NCI-H1694 (cell line): Measurements from ENCODE around the gene VSIR.

ENCODE experiments used
- DNase-seq: peaks from one replicate; lab custom pipeline; 2025; lab: John Stamatoyannopoulos, UW

VSIR gene

DNA sequence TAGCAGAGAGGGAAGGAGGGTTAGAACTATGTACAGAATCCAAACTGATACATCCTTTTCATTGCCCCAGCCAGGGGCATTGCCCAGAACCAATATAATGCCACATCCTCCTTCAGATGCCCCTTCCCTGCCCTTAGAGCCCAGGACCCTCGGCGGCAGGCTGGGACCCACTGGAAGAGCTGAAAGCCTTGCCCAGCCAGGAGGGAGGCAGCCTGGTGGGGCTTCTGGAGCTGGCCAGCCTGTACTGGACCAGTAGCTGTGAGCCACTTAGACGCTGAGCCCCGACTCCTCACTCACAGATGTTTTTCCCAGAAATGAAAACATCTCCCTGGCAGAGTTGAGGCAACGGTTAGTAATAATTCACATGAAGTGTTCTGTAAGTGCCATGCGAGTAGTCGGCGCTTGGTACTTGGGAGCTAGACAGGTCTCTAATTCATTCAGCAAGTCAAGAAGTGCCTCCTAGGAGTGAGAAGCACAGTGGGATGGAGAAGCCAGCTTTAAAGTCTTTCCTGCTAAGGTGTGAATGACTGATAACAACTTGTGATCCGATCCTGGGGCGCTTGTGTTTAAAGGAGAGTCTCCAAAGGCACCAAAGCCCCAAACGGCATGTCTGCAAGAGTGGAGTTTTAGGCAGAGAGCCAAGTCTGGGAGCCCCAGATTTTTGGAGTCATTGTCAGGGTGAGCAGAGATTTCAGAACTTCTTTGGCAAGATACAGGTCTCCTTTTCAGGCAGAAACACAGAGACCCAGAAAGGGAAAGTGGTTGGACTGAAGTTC, 9.8 kb downstream of the VSIR start:
- no peak for DNase-seq

DNA sequence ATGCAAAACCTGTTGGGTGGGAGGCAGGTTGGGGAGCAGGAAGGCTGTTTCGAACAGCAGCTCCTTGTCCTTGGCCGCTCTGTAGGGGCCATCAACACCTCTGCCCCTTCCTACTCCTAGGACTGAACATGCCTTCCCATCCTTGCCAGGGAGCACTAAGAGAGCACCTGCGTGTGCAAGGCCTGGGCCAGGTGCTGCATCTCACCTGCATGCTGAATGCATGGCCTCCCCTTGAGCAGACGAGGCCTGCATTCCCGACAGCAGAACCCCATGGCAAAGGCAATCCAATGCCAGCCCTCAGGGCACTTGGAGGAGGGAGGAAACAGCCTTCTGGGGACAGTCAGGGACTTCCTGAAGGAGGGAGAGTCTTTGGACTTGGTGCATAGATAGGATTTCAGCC, 11.0 kb downstream of the VSIR start:
- DNase-seq = no peak

DNA sequence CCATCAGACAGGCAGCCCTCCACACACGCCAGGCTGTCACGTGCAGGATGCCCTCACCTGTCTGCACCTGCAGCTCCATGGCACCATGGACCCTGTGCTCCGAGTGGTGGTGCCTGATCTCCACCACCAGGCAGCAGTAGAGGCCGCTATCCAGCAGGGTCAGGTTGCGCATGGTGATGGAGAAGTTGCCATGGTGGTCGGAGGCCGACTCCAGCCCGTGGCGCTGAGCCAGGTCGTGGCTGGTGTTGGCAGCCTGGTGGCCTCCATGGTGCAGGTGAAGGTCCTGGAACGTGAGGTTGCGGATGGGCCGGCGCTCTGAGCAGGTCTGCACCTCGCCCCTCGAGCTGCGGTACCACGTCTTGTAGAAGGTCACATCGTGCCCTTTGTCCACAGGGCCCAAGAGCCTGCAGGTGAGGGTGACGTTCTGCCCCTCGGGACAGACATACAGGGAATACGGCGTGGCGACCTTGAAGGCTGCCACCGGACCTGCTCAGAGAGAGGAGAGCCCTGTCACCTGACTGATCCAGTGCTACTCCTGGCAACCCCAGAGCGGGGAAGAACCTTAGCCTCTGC, 11.7 kb downstream of the VSIR start:
- DNase-seq = no peak

DNA sequence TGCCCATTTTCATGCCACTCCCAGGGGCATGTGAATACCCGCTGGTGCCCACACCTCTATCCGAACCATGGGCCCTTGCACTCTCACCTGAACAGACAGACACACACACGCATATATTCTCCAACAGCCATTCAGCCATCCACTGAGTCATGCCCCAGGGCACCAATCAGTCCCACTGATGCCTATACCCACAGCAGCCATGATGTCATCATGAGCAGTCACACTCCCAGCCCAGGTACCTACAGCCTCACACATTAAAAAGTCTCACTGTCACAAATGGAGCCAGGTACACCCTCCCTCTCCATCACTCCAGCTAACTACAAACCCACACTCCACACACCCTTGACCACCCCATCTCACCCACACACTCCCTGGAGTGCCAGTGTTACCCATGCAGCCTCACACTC, 12.2 kb downstream of the VSIR start:
- DNase-seq = no peak

DNA sequence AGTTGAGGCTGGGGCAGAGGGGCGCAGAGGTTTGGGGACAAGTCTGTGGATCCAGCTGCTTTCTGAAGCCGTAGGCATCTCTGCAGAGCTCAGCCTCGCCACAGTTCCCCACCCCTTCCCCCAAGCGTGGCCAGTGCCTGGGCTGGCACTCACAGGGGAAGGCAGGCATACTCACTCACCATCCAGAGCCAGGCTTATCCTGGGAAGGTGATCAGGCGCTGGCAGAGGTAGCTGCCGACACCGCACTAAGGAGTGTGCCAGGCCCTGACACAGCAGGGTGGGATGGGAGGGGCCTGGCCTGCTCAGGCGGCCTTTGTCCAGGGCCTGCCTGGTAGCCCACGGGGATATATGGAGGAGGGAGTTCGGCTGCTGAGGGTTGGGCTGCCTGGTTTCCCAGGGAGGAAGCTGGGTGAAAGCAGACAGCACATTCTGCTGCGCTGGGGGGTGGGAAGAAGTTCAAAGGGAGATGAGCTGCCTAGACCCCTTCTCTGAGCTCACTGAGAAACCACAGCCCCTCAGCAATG, 15.9 kb downstream of the VSIR start:
- DNase-seq = no peak

DNA sequence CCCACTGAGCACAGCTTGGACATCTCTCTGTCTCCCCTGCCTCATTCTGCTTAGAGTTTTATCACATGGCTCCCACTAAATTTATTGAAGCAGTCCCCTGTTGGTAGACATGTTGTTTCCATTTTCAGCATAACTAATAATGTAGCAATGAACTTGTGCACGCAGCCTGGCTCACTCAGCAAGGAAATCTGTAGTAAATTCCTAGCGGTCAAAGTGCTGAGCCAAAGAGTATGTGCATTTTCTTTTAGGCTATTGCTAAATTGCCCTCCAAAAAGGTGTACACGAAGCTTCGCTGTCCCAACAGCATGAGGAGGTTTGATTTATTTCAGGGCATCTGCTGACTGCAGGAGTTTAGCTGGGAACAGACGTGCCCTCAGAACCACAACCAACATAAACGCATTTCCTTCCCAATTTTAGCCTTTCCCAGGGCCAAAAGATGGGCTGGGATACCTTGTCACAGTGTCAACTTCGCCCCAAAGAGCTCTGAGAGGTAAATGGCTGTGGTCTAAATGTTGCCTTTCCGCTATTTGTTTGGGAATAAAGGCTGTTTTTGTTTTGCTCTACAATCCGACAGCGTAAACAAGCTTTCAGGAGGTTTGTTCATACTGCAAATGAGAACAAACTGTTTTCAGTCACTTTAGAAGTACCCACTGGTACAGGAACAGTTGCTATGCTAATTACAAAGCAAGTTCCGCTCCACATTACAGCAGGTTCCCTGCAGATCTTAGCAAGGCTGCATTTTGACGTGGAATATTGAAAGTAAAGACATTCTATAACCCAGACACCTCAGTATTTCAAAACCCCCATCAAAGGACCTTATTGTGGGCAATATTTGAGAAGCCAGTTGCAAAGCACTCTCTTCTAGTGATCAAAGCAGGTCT, 16.8 kb downstream of the VSIR start:
- DNase-seq = no peak

DNA sequence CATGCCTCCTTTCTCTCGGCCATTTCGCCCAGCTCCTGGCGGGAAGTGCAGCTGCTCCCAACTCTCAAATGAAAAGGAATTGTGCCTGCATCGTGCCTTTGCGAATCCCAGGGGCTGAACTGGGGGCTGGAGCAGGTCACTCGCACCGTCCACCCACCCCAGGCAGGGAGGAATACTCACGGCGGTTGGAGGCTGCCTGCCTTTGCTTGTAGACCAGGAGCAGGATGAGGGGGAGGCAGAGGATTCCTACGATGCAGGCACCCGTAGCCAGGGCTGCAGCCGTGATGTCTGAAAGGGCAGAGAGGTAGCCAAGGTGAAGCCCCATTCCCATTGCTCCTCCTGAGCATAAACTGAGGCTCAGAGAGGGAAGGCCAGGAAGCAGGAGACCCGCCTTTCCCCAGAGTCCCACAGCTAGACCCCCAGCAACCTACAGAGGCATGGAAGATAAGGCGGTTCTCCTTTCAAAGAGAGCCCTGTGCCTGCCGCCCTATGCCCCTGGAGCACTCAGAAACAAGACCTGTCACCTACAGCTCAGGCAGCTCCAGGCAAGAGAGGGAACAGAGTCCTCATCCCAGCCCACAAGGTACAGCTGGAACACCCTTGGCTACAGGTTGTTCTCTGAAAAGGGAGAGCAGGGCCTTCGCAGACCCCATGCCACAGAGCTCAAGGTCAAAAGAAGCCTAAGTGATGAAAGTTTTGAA, 18.0 kb downstream of the VSIR start:
- DNase-seq = no peak

DNA sequence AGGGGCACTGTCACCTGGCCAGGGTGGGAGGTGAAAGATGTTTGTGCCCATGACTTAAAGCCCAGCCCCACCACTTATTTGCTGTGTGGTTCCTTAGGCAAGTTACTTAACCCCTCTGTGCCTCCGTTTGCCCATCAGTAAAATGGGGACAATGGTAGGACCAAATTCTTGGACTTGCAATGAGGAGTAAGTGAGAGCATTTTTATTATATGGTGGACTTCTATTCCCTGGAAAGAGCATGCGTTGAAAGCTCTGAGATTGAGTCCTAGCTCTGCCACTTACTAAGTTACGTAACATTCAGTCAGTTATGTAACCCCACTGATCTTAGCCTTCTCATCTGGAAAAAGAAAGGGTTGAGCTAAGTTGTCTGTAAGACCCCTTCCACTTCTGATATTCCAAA, 18.8 kb downstream of the VSIR start:
- DNase-seq = no peak

DNA sequence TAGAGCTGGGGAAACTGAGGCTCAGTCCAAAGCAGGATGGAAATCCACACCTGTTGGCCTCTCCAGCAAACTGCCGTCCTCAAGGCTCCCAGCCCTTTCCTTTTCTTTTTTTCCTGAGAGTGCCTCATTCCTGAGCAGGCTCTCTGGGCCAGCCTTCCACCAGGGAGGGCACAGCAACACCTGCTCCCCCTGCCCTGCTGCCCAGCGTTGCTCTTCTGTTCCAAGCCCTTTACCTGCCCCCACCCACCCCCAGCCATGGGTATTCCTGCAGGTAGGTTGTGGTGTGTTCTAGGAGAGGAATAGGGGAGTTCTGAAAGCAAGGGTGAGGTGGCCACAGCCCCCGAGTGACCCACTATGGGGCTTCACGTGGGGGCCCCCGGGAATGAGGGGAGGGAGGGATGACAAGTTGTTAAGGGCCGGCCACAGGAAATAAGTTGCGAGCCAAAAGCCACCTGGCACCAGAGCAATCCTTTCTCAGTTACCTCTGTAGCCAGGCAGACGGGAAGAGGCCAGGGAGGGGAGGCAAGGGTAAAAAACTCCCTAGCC, 19.3 kb downstream of the VSIR start:
- DNase-seq = no peak

DNA sequence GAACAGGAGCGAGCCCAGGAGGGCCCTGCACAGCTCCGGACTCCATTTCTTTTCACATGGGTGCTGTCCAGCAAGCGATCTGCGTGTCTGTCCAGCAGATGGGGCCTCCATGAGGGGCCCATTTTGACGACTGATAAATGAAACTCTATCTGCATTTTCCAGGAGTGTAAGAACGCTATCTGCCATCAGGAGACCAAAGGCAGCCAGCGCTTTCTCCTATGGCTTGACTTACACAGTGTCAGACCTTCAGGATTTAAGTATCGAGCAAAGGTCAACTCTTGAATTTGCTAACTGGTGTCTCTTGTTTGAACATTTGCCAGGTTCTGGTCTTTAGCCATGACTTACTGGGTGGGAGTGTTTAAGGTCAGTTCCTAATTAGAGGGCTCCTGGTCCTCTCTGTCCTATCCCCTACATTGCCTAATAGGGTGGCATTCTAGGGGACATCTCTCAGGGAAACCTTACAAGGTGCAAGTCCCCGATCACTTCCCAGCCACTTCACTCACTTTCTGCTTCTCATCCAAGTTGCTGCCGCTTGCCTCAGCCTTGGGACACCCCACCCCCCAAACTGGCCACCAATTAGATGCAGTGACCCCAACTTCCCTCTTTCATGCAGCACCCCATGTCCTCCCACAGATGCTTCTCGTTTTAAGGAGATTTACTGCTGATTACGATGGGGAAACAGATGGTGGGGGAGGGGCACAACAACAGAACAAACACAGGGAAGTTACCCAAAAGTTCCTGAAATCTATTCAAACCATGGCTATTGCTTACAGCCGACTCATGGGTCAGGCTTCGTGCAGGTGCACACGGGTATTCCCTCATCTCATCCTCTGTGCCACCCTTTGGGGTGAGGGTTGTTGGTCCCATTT, 20.0 kb downstream of the VSIR start:
- DNase-seq = no peak

DNA sequence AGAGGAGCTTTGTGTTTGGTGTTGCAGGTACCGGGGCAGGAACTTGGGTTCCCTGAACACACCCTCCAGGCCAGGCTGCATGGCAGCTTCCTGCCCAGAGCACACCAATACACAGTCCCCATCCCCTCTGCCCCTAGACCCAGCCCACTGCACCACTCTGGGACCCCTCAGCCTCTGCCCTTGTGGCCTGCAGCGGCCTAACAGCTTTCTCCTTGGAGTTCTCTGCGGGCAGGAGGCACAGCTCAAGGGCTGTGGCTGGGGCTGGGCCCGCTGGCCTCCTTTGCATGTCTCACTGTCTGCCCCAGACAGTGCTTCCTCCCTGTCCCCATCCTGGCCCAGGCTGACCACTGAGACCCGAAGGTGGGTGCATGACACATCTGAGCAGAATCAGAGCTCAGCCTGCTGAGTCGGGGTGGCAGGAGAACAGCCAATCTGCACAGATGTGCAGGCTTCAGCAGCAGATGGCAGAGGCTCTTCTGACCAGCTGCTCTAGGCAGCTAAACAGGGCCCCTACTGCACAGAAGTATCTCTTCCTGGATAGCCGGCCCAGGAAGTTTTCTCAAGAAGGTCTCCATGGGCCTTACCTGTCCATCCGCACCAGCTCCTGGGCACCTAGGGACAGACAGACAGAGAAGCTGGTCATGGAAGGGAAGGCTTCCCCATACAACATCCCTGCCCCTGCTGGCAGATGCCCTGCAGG, 20.8 kb downstream of the VSIR start:
- DNase-seq = peak; percentile 58

DNA sequence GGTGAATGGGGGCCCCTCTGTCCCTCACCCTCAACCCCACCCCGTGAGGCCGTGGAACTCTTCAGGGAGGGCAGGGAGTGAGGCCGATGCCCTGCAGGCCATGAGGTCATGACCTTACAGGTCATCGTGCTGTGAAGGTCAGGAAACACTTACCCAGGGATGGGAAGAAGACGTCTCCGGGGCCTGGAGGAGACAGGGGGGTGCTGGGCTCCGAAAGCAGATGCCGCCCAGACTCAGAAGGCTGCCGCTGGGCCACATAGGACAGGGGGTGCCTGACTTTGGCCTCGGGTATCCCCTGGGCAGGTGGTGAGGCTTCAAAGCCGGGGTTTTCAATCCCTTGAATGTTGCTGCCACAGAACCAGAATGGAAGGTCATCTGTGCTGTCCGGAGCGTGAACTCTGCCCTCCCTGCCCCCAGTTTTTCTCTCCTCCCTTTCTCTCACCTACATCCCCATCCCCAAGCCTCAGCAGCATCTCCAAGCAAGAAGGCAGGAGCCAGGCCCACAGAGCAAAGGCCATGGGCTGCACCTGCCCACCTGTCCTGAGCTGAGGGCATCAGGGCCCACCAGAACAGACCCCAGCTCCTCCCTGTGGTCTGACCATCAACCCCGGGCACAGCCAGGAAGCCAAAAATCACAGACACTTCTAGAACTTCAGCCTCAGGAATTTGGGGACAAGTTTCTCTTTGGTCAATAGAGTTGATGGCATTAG, 21.6 kb downstream of the VSIR start:
- DNase-seq = no peak

DNA sequence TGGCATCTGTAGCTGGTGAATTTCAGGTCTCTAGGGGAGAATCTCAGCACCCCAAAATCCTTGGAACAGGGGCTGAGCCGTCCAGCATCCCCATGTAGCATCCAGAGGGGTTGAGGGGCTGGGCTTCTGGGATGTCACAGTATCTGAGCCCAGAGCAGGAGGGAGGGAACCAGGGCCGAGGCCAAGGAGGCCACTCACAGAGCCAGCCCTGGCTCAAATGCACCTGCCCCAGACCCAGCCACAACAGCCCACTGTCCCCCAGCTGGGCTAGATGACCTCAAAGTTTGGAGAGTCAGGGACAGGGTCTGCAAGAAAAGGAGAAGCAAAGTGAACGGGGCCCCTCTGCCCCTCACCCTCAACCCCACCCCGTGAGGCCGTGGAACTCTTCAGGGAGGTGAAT, 22.3 kb downstream of the VSIR start:
- no peak for DNase-seq

DNA sequence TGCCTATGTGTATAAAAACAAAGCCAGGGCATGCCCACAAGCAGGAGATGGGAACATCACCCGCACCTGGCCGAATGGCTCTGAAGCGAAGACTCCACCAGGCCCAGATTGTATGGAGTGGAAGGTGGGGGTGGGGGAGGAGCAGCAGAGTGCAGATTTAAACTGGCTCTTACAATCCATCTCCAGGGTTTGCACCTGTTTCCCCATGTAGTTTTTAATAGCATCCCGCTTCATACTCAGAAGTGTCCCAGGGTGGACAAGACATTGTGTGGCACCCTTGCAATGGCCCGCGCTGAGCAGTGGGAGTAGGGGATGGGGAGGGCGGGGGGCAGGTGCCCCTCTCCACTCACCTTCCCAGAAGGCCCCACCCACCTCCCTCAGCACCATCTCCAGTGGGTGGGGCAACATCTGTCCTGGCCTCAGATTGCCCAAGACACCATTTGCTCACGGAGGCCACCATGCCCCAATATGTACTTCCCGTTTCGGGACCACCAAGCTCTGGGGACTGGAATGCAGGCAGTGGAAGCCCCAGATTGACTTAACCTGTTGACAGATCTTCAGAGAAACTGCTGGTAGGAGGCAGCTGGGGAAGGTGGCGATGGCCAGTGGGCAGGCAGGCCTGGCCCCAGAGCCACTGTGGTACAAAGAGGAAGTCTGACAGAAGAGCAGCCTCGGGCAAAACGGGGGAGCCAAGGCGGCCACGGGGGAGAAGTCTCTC, 23.0 kb downstream of the VSIR start:
- DNase-seq = no peak

DNA sequence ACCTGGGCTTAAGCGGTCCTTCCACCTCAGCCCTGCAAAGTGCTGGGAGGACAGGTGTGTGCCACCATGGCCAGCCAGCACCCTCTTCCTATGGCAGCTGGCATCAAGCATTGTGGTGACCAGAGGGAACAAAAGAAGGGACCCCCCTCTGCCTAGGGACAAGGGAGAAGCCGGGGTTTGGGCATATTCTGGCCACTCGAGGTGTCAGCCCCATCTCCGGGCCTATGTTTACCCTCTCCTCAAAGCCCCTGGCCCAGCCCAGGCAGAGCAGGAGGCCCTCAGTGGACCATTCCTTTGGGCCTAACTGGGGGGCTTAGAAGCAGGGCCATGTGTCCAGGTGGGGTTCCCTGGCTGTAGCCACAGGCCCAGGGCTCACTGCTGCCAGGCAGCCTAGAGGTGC, 23.9 kb downstream of the VSIR start:
- no peak for DNase-seq

DNA sequence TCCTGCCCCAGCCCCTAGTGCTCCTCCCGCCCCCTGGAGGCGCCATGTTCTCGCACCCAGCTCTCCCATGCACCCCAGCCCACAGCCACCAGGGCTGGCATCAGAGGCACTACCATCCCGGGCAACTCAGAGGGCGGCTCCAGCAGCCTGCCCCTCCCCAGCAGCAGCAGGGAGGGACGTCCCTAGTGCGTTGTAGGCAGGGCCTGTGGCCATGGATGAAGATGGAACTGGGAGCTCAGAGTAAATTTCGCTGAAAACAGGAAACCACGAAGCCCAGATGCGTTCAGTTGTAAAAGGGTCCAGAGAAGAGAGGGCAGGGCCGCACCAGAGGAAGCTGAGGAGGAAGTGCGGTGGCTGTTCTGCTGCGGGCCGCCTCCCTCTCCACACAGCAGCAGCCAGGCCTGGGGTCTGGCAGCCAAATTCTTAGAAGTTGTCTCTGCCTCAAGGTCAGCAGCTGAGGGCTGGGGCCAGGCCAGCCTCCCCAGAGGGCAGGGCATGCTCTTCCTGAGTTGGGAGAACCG, 24.6 kb downstream of the VSIR start:
- no peak for DNase-seq

DNA sequence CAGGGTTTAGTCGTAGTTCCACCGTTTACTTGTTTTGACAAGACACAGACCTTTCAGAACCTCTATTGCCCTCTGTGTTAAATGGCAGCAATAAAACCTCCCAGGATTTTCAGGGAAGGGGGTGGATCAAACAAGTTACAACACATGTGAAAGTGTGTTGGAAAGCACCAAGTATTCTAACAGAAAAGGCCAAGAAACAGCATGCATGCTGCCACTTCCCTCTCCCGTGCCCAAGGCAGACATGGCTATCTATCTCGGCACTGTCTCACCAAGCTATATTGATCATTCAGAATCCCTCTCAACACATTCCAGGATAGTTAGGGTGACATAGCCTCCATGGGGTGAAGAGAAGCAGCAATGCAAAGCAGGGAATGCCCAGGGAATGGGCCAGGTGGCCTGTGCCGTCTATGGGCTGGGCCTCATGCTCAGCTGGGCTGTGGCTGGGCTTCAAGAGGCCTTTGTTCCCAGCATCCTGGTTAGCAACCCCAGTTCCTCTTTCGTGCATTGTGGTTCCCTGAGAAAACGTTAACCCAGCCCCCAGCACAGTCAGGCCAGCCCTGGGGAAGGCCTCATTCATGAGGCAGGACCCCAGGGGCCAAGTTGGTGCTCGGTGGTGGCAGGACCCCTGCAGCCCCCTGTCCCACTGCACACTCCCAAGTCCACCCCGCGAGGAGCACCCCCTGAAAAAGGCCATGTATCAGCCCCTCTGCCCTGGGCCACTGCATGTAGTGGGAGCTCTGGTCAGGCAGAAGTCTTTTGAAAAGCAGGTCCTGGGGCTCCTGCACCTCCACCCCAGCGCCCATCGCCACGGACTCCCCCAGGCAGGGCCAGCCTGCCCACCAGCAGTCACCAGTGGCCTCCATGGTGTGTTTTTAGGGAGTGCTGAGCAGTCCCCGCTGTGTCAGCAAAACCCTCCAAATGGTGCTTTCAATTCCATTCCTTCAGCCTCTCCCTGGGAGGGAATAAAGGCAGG, 25.5 kb downstream of the VSIR start:
- DNase-seq = no peak
